Naive thymus-derived CD4-positive, alpha-beta T cell (primary cell): ENCODE measurements around the gene NEK8. TPM values are rescaled to one million over a fixed set of nuclear protein-coding genes. Genes with fewer than 3 reads are reported as not detected.
"Not testable (repeated sequence)": the region's sequence is repeated elsewhere in the genome, so short reads cannot be mapped to it uniquely, and the experiment has no call there.

Experiments
- ATAC-seq: fragments of 150-1000 bp; cut with Tn5 transposase; 2 replicates; pipeline ENCODE4 v1.10.0; 2021; ENCODE audit warnings: mild to moderate bottlenecking, moderate library complexity
- CTCF ChIA-PET: fragments of 350-600 bp; sonication (Branson Sonifier 250); formaldehyde crosslinking; loops from one replicate; lab custom pipeline; 2021; ENCODE audit warnings: antibody characterized with exemption; lab: Charles Lee
- POLR2A ChIA-PET: fragments of 350-600 bp; sonication (Branson Sonifier 250); formaldehyde crosslinking; loops from one replicate; lab custom pipeline; 2021; ENCODE audit warnings: antibody characterized with exemption, inconsistent platforms; lab: Charles Lee
- DNase-seq, 9 donors: peaks; one replicate each; pipeline versions ENCODE4 v3.0.0 to v3.0.0-alpha.2; 2020 to 2022; ENCODE audit warnings: mixed read lengths in 1 of 9
- H3K27ac ChIP-seq: one replicate; pipeline ENCODE4 v1.7.0; 2013; ENCODE audit warnings: mild to moderate bottlenecking, low read depth, low read length, moderate library complexity
- H3K27me3 ChIP-seq, 2 donors: one replicate each; pipeline ENCODE4 v1.7.0; 2013; ENCODE audit warnings: low read length in 2 of 2, mild to moderate bottlenecking in 2 of 2, moderate library complexity in 2 of 2; ENCODE audit not compliant: control insufficient read depth in 2 of 2, insufficient read depth in 2 of 2
- H3K36me3 ChIP-seq, 3 experiments: 1 replicate in 2 of 3; 2 replicates in 1 of 3; pipeline ENCODE4 v1.7.0; 2013; ENCODE audit warnings: low read length in 3 of 3, mild to moderate bottlenecking in 3 of 3, moderate library complexity in 1 of 3; ENCODE audit not compliant: insufficient read depth in 3 of 3, control insufficient read depth in 2 of 3
- H3K4me1 ChIP-seq, 2 donors: one replicate each; pipeline ENCODE4 v1.7.0; 2013; ENCODE audit warnings: low read length in 2 of 2, mild to moderate bottlenecking in 2 of 2, moderate library complexity in 1 of 2; ENCODE audit not compliant: control insufficient read depth in 2 of 2, insufficient read depth in 2 of 2
- H3K4me3 ChIP-seq: 2 replicates; pipeline ENCODE4 v1.7.0; 2013; ENCODE audit warnings: mild to moderate bottlenecking, low read length
- H3K9me3 ChIP-seq, 3 experiments: 1 replicate in 2 of 3; 2 replicates in 1 of 3; pipeline ENCODE4 v1.7.0; 2013; ENCODE audit warnings: low read length in 3 of 3; ENCODE audit not compliant: control insufficient read depth in 2 of 3
- H3K27ac Mint-ChIP-seq, 9 donors: one replicate each; pipeline ENCODE4 v1.8.0; 2020 to 2022; ENCODE audit warnings: mixed read lengths in 9 of 9, mild to moderate bottlenecking in 8 of 9, moderate library complexity in 5 of 9, inconsistent platforms in 2 of 9
- H3K27me3 Mint-ChIP-seq, 5 donors: one replicate each; pipeline ENCODE4 v1.8.0; 2021 to 2022; ENCODE audit warnings: mixed read lengths in 5 of 5, mild to moderate bottlenecking in 1 of 5
- H3K36me3 Mint-ChIP-seq, 5 donors: one replicate each; pipeline ENCODE4 v1.8.0; 2020 to 2022; ENCODE audit warnings: mixed read lengths in 5 of 5, mild to moderate bottlenecking in 3 of 5, inconsistent platforms in 1 of 5
- H3K4me1 Mint-ChIP-seq, 7 donors: one replicate each; pipeline ENCODE4 v1.8.0; 2020 to 2022; ENCODE audit warnings: mixed read lengths in 7 of 7, mild to moderate bottlenecking in 3 of 7, inconsistent platforms in 1 of 7
- H3K4me3 Mint-ChIP-seq, 10 donors: one replicate each; pipeline ENCODE4 v1.8.0; 2020 to 2022; ENCODE audit warnings: mild to moderate bottlenecking in 10 of 10, mixed read lengths in 10 of 10, moderate library complexity in 6 of 10, inconsistent platforms in 2 of 10
- H3K9me3 Mint-ChIP-seq, 11 donors: one replicate each; pipeline ENCODE4 v1.8.0; 2020 to 2022; ENCODE audit warnings: mixed read lengths in 11 of 11, mild to moderate bottlenecking in 4 of 11, inconsistent platforms in 1 of 11, moderate library complexity in 1 of 11
- intact Hi-C, 2 donors: fragments of 100-400 bp; cut with micrococcal nuclease; formaldehyde crosslinking; loops; one replicate each; pipeline ENCODE4 v1.15.1; 2023
- polyA plus RNA-seq, 2 donors: library from polyadenylated mRNA; unstranded; fragments of 300-500 nt; fragmentation: Illumina TruSeq; gene quantifications; one replicate each; pipeline ENCODE4 v1.2.3, GENCODE V29; 2021
- total RNA-seq, 6 experiments: library from RNA in 5 of 6; stranded (reverse) in 5 of 6; gene quantifications; 1 replicate in 5 of 6; 2 replicates in 1 of 6; pipeline ENCODE4 v1.2.3 and lab custom pipeline; 2021 to 2026

Gene NEK8
- total and polyA plus RNA-seq, 7 experiments from 2014 or later = 3.3 to 12.8 (median 9.5) TPM

DNA sequence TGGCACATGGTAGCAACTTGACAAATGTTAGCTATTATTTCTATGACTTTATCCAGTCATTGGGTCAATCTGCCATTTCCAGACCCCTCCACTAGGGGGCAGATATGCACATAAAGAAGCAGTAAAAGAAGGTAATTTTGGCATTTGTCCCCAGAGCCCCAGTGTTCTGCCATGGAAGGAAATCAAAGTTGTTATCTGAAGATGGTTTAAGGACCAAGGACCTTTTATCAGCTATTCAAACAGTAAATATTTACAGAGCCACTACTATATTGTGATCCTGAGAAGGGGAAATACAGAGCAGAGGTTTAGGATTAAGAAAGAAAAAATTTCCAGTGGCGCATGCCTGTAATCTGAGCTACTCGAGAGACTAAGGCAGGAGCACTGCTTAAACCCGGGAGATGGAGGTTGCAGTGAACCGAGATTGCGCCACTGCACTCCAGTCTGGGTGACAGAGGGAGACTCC lies 35.2 kb downstream of the NEK8 start:
- Mint-ChIP-seq H3K9me3 (peaks cover 0 to 2% (median 0%) of the 10 kb centered on the region in 11 donors), H3K27ac (peak overlapping the region in 5 of 9 donors; percentile 6 to 93 (median 75)), H3K36me3 (peaks cover 3 to 23% (median 3%) of the 10 kb centered on the region in 5 donors), H3K4me1 (peaks cover 4 to 16% (median 6%) of the 10 kb centered on the region in 7 donors), H3K27me3 (no peaks in the 10 kb centered on the region), H3K4me3 (no peak overlapping the region)
- peak in 8 of 9 donors; percentile 63 to 82 (median 76) for DNase-seq
- H3K4me1 ChIP-seq = no peaks in the 10 kb centered on the region
- H3K27ac ChIP-seq = no peak overlapping the region
- intact Hi-C loops = loop anchor here (1.0 to 10.0 kb wide), 11 partner anchors 37 to 353 kb away; partner anchors contain the start of genes DHRS13 (in 2 of the 2), FAM222B (in 2 of the 2) and FLOT2 (in 1 of the 2)
- H3K36me3 ChIP-seq = peaks cover 0 to 62% (median 23%) of the 10 kb centered on the region in 3 experiments
- no peak overlapping the region for H3K4me3 ChIP-seq
- no peaks in the 10 kb centered on the region for H3K27me3 ChIP-seq
- no peaks in the 10 kb centered on the region for H3K9me3 ChIP-seq
- peak; percentile 95 for ATAC-seq
- ChIA-PET POLR2A (interaction anchor here (0.6 to 2.9 kb wide), 14 partner anchors 11 to 265 kb away, joined by 3 to 15 read pairs (median 5); partner anchors contain the start of genes DHRS13, FLOT2 and RPL23A), CTCF (interaction anchor here (0.6 to 5.3 kb wide), 40 partner anchors 10 to 353 kb away, joined by 3 to 54 read pairs (median 5); partner anchors contain the start of genes DHRS13, FAM222B, FLOT2 and PHF12)

DNA sequence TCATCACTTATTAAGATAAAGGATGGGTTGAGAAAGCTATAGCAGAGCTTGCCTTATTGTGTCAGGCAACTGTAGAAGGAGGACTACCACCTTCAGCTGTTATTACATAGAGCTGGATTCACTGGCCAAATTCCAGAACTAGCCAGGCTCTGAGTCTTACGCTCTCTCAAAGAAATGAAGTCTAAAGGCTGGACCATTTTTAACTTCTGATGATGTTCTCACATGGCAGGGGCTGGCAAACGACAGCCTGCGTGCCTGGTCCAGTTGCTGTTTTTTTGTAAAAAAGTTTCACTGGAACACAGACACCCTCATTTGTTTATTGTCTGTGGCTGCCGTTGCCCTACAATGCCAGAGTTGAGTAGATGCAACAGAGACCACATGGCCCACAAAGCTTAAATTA lies 36.5 kb downstream of the NEK8 start:
- no peaks in the 10 kb centered on the region for H3K4me1 ChIP-seq
- no peak overlapping the region for H3K4me3 Mint-ChIP-seq
- H3K4me1 Mint-ChIP-seq = peaks cover 8 to 17% (median 12%) of the 10 kb centered on the region in 7 donors
- intact Hi-C loops = loop anchor here in 1 of 2 donors (10.0 kb wide), 1 partner anchor 50 kb away; no protein-coding TSS in a partner anchor
- H3K9me3 ChIP-seq = no peaks in the 10 kb centered on the region
- H3K27me3 ChIP-seq = no peaks in the 10 kb centered on the region
- H3K27ac ChIP-seq = no peak overlapping the region
- no peak for ATAC-seq
- H3K4me3 ChIP-seq = no peak overlapping the region
- POLR2A ChIA-PET = interaction anchor here (0.6 to 2.9 kb wide), 5 partner anchors 131 to 792 kb away, joined by 3 to 12 read pairs (median 3); partner anchors contain the start of gene FLOT2
- peaks cover 0 to 50% (median 17%) of the 10 kb centered on the region in 3 experiments for H3K36me3 ChIP-seq
- DNase-seq = no peak
- H3K9me3 Mint-ChIP-seq = peaks cover 0 to 2% (median 0%) of the 10 kb centered on the region in 11 donors
- no peaks in the 10 kb centered on the region for H3K27me3 Mint-ChIP-seq
- H3K36me3 Mint-ChIP-seq = peaks cover 0 to 21% (median 3%) of the 10 kb centered on the region in 5 donors
- peak overlapping the region in 1 of 9 donors; percentile 64 for H3K27ac Mint-ChIP-seq
- CTCF ChIA-PET = interaction anchor here (0.5 to 5.3 kb wide), 21 partner anchors 9 to 199 kb away, joined by 3 to 54 read pairs (median 6); partner anchors contain the start of genes DHRS13, PHF12 and TLCD1

DNA sequence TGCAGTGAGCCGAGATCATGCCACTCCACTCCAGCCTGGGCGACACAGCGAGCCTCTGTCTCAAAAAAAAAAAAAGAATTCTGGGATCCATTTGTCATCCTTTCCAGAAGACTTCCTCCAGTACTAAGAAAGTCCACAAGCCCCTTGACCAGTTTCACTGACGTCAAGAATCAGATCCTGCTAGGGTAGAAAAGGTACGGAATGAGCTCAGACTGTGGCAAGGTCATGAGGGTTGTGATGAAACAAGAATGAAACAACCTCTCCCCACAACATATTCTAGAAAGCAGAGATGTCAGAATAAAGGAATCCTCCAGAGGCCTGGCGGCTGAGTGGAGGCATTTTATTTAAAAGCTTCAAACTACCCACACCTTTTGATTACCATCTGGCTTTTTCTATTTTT lies 45.1 kb downstream of the NEK8 start:
- intact Hi-C loops = no loop called here
- peaks cover 0 to 11% (median 0%) of the 10 kb centered on the region in 3 experiments for H3K36me3 ChIP-seq
- no peaks in the 10 kb centered on the region for H3K27me3 Mint-ChIP-seq
- no peaks in the 10 kb centered on the region for H3K9me3 ChIP-seq
- H3K4me1 ChIP-seq = peaks cover 0 to 20% of the 10 kb centered on the region in 2 donors
- H3K4me1 Mint-ChIP-seq = peaks cover 20 to 38% (median 28%) of the 10 kb centered on the region in 7 donors
- POLR2A ChIA-PET = interaction anchor here (0.6 to 1.5 kb wide), 5 partner anchors 13 to 339 kb away, joined by 3 to 5 read pairs (median 3); no protein-coding TSS in a partner anchor
- H3K4me3 Mint-ChIP-seq = no peak overlapping the region
- no peak for ATAC-seq
- peak overlapping the region in 1 of 9 donors; percentile 17 for H3K27ac Mint-ChIP-seq
- H3K9me3 Mint-ChIP-seq = no peaks in the 10 kb centered on the region
- DNase-seq = no peak
- no peak overlapping the region for H3K4me3 ChIP-seq
- H3K27me3 ChIP-seq = no peaks in the 10 kb centered on the region
- peaks cover 0 to 10% (median 4%) of the 10 kb centered on the region in 5 donors for H3K36me3 Mint-ChIP-seq
- H3K27ac ChIP-seq = no peak overlapping the region
- CTCF ChIA-PET = interaction anchor here (0.6 to 2.0 kb wide), 4 partner anchors 10 to 168 kb away, joined by 3 to 14 read pairs (median 3); no protein-coding TSS in a partner anchor

DNA sequence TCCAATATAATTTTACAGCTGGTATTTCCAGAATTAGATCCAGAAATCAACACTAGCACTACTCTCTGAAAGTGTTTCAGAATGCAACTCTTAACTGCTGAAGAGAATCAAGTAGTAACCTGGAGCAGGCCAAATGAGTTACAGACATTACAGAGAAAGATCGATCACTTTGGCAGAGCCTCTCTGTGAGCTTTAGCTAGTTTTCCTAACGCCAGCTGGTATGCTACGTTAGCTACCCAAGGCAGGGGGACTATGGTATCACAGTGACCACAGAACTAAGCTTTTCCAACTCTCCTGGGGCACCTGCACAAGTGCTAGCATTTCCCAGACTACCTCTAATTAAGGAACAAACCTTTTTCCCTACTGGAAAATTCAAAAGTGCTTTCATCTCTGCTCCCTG lies 45.6 kb downstream of the NEK8 start:
- no peaks in the 10 kb centered on the region for H3K27me3 Mint-ChIP-seq
- Histone ChIP-seq H3K27ac (no peak overlapping the region), H3K4me1 (peaks cover 0 to 20% of the 10 kb centered on the region in 2 donors), H3K4me3 (no peak overlapping the region), H3K27me3 (no peaks in the 10 kb centered on the region), H3K9me3 (no peaks in the 10 kb centered on the region), H3K36me3 (peaks cover 0 to 11% (median 0%) of the 10 kb centered on the region in 3 experiments)
- H3K4me1 Mint-ChIP-seq = peaks cover 23 to 42% (median 33%) of the 10 kb centered on the region in 7 donors
- ATAC-seq (no peak), DNase-seq (no peak)
- CTCF ChIA-PET = interaction anchor here (0.6 to 2.0 kb wide), 3 partner anchors 10 to 168 kb away, joined by 3 to 14 read pairs (median 3); no protein-coding TSS in a partner anchor
- intact Hi-C loops = no loop called here
- peak overlapping the region in 2 of 9 donors; percentile 12 to 17 for H3K27ac Mint-ChIP-seq
- peaks cover 0 to 15% (median 8%) of the 10 kb centered on the region in 5 donors for H3K36me3 Mint-ChIP-seq
- no peak overlapping the region for H3K4me3 Mint-ChIP-seq
- POLR2A ChIA-PET = interaction anchor here (0.6 to 1.5 kb wide), 4 partner anchors 29 to 339 kb away, joined by 3 to 5 read pairs (median 4); no protein-coding TSS in a partner anchor
- no peaks in the 10 kb centered on the region for H3K9me3 Mint-ChIP-seq

DNA sequence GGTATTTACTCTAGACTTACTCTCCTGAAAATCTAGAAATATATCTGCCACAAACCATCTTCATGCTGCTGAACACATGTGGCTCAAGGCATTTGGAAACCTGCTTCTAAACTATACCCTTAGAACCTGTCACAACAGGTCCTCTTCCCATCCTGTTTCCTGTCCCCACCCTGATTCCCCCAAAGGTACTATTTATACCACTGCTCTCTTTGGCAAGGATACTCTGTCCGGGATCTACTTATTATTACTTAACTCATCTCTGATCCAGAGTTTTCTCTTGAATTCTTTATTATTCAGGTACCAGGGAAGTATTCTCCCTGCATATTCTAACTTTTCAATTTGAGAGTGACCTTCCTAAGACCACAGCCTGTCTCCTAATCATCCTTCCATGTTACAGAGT lies 48.6 kb downstream of the NEK8 start:
- Mint-ChIP-seq H3K27ac (peak overlapping the region; percentile 9 to 90 (median 61)), H3K9me3 (no peaks in the 10 kb centered on the region), H3K4me1 (peaks cover 25 to 41% (median 35%) of the 10 kb centered on the region in 7 donors), H3K36me3 (peaks cover 0 to 21% (median 13%) of the 10 kb centered on the region in 5 donors), H3K4me3 (peak overlapping the region in 5 of 10 donors; percentile 6 to 56 (median 25)), H3K27me3 (no peaks in the 10 kb centered on the region)
- DNase-seq = no peak
- Histone ChIP-seq H3K4me1 (peaks cover 0 to 20% of the 10 kb centered on the region in 2 donors), H3K9me3 (no peaks in the 10 kb centered on the region), H3K36me3 (peaks cover 0 to 11% (median 0%) of the 10 kb centered on the region in 3 experiments), H3K4me3 (no peak overlapping the region), H3K27me3 (no peaks in the 10 kb centered on the region), H3K27ac (peak overlapping the region; percentile 43)
- ATAC-seq = no peak
- ChIA-PET CTCF (no interaction called here), POLR2A (interaction anchor here (0.6 kb wide), 1 partner anchor 25 kb away, joined by 3 read pairs; no protein-coding TSS in a partner anchor)
- intact Hi-C loops = no loop called here

DNA sequence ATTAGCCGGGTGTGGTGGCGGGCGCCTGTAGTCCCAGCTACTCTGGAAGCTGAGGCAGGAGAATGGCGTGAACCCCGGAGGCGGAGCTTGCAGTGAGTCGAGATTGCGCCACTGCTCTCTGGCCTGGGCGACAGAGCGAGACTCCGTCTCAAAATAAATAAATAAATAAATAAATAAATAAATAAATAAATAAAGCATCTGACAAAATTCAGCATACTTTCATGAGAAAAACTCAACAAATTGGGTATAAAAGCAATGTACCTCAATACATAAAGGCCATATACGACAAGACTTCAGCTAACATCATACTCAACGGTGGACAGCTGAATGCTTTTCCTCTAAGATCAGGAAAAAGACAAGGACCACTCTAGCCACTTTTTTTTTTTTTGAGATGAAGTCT lies 51.0 kb downstream of the NEK8 start:
- H3K4me1 Mint-ChIP-seq = peaks cover 22 to 40% (median 32%) of the 10 kb centered on the region in 7 donors
- H3K4me3 Mint-ChIP-seq, H3K9me3 Mint-ChIP-seq, H3K36me3 ChIP-seq, ATAC-seq, intact Hi-C loops, POLR2A ChIA-PET, CTCF ChIA-PET, H3K27ac ChIP-seq, H3K27ac Mint-ChIP-seq, H3K4me3 ChIP-seq, H3K27me3 Mint-ChIP-seq, DNase-seq, H3K27me3 ChIP-seq, H3K9me3 ChIP-seq: not testable (repeated sequence)
- H3K36me3 Mint-ChIP-seq = peaks cover 0 to 17% (median 8%) of the 10 kb centered on the region in 5 donors
- peaks cover 0 to 20% of the 10 kb centered on the region in 2 donors for H3K4me1 ChIP-seq
